Activated T-helper 2 cell treated with anti-CD3 and anti-CD28 coated beads, Interferon-gamma antibody, Interleukin-2, Interleukin-4, amounts not matched to agents 10 μg/mL and 5 μg/mL and 100 μg/mL, durations not matched to agents 14 hours and 24 hours and 36 hours (primary cell): Measurements from ENCODE around the gene COMMD1. TPM values are rescaled to one million over a fixed set of nuclear protein-coding genes. Genes with fewer than 3 reads are reported as not detected.
"Not testable (repeated sequence)": the region's sequence is repeated elsewhere in the genome, so short reads cannot be mapped to it uniquely, and the experiment has no call there.

Source experiments
- DNase-seq: peaks from one replicate; pipeline ENCODE4 v3.0.0; 2021; ENCODE audit warnings: low spot score
- H3K27ac Mint-ChIP-seq: one replicate; pipeline ENCODE4 v1.8.0; 2021; ENCODE audit warnings: mixed read lengths
- H3K27me3 Mint-ChIP-seq: one replicate; pipeline ENCODE4 v1.8.0; 2021; ENCODE audit warnings: low read depth, mixed read lengths
- H3K36me3 Mint-ChIP-seq: one replicate; pipeline ENCODE4 v1.8.0; 2021; ENCODE audit warnings: low read depth, mixed read lengths
- H3K4me1 Mint-ChIP-seq: one replicate; pipeline ENCODE4 v1.8.0; 2021; ENCODE audit warnings: low read depth, mixed read lengths
- H3K4me3 Mint-ChIP-seq: one replicate; pipeline ENCODE4 v1.8.0; 2021; ENCODE audit warnings: low read depth, mild to moderate bottlenecking, moderate library complexity, mixed read lengths
- H3K9me3 Mint-ChIP-seq: one replicate; pipeline ENCODE4 v1.8.0; 2021; ENCODE audit warnings: mixed read lengths
- intact Hi-C: fragments of 100-400 bp; cut with micrococcal nuclease; formaldehyde crosslinking; loops from one replicate; pipeline ENCODE4 v1.15.1; 2023
- total RNA-seq: library from RNA; stranded (reverse); gene quantifications from 2 replicates; pipeline ENCODE4 v1.2.3, GENCODE V29; 2022

The COMMD1 gene
- total RNA-seq, 1 donor from 2014 or later: 29.1 TPM

DNA sequence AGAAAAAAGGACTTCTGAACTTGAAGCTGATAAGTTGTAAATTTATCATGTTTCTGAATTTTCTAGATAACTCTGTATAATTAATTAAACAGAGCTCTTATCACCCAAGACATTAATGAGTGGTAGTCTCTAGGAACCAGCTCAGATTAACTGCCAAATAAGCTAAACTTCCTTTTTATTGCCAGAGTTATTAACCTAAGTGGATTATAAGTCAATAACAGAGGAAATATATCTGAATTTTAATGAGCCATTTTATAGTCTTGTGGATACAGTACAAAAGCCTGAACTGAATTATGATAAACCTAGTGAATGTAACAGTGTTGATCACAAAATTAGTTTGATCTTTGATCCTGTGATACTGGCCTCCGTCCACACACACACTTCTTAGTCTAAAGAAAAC lies 111.5 kb downstream of the COMMD1 start:
- Mint-ChIP-seq H3K27me3 (no peaks in the 10 kb centered on the region), H3K9me3 (no peaks in the 10 kb centered on the region), H3K36me3 (no peaks in the 10 kb centered on the region), H3K4me1 (peaks cover 2% of the 10 kb centered on the region), H3K4me3 (no peak overlapping the region), H3K27ac (no peak overlapping the region)
- DNase-seq: no peak
- intact Hi-C loops: no loop called here

GRCh38 chr2:62029910-62030309 lies 124.4 kb downstream of the COMMD1 start:
- Mint-ChIP-seq H3K4me1 (no peaks in the 10 kb centered on the region), H3K27ac (no peak overlapping the region), H3K36me3 (no peaks in the 10 kb centered on the region), H3K27me3 (no peaks in the 10 kb centered on the region), H3K9me3 (no peaks in the 10 kb centered on the region), H3K4me3 (no peak overlapping the region)
- intact Hi-C loops: loop anchor here (10.0 kb wide), 1 partner anchor 115 kb away; no protein-coding TSS in a partner anchor
- DNase-seq: no peak

DNA sequence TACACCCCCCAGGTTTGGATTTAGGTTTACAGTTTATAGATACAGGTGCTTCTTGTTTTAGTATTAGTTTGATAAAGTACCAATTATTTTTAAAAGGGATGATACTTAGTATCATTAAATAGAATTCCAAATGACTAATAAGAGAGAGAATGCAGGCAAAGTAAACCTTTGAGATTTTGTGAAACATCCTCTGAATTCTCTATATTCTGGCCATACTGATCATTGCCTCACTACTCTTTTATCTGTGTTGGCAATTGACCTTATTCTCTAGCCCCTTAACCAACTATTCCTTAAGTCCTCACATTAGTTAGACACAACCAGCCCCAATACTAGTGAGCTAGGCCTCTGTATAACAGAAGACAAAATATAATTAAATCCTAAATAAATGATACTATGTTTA lies 125.4 kb downstream of the COMMD1 start:
- Mint-ChIP-seq H3K4me3 (no peak overlapping the region), H3K27ac (no peak overlapping the region), H3K27me3 (no peaks in the 10 kb centered on the region), H3K4me1 (no peaks in the 10 kb centered on the region), H3K36me3 (no peaks in the 10 kb centered on the region), H3K9me3 (no peaks in the 10 kb centered on the region)
- DNase-seq: no peak
- intact Hi-C loops: loop anchor here (10.0 kb wide), 1 partner anchor 114 kb away; no protein-coding TSS in a partner anchor

GRCh38 chr2:62032096-62032495 lies 126.6 kb downstream of the COMMD1 start:
- DNase-seq: no peak
- H3K4me1 Mint-ChIP-seq: no peaks in the 10 kb centered on the region
- H3K27ac Mint-ChIP-seq: no peak overlapping the region
- H3K27me3 Mint-ChIP-seq: no peaks in the 10 kb centered on the region
- H3K4me3 Mint-ChIP-seq: no peak overlapping the region
- no peaks in the 10 kb centered on the region for H3K36me3 Mint-ChIP-seq
- intact Hi-C loops: loop anchor here (10.0 kb wide), 1 partner anchor 113 kb away; no protein-coding TSS in a partner anchor
- H3K9me3 Mint-ChIP-seq: no peaks in the 10 kb centered on the region

DNA sequence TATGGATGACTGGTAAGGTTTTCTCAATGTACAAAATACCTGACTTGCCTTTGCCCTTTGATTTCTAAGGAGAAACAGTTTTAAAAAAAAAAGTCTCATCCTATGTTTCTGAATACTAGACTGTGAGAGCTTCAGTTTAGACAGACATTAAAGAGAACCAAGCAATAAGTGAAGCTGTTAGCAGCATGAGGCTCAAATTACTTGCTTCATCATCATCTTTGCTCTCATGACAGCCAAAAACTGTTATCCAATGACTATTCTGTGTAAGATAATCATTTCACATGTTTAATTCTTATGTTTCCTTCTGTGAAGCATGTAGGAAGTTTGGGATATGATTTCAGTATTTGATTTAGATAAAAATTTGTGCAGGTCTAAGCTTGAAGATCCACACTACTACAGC lies 129.2 kb downstream of the COMMD1 start:
- Mint-ChIP-seq H3K36me3 (no peaks in the 10 kb centered on the region), H3K27me3 (no peaks in the 10 kb centered on the region), H3K27ac (no peak overlapping the region), H3K4me1 (peaks cover 10% of the 10 kb centered on the region), H3K9me3 (no peaks in the 10 kb centered on the region), H3K4me3 (no peak overlapping the region)
- DNase-seq: no peak
- intact Hi-C loops: loop anchor here (10.0 kb wide), 1 partner anchor 110 kb away; no protein-coding TSS in a partner anchor

DNA sequence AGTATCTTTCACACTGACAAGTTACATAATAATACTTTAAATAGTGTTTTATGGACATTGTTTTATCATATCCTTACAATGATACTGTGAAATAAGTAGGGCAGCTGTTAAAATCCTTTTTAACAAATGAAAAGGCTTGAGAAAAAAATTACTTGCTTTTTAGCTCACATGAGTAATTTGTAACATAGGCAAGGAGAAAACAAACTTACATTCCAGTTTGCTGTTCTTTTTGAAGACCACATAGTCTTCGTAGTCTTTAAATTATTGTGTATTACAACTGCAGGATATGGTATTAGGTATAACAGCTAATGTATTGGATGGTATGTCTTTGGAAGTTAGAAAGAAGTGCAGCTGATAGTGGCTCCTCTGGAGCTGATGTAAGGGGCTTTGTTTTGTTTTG lies 130.8 kb downstream of the COMMD1 start:
- Mint-ChIP-seq H3K36me3 (no peaks in the 10 kb centered on the region), H3K27ac (no peak overlapping the region), H3K27me3 (no peaks in the 10 kb centered on the region), H3K9me3 (no peaks in the 10 kb centered on the region), H3K4me1 (peaks cover 15% of the 10 kb centered on the region), H3K4me3 (no peak overlapping the region)
- intact Hi-C loops: loop anchor here (10.0 kb wide), 1 partner anchor 109 kb away; no protein-coding TSS in a partner anchor
- no peak for DNase-seq

DNA sequence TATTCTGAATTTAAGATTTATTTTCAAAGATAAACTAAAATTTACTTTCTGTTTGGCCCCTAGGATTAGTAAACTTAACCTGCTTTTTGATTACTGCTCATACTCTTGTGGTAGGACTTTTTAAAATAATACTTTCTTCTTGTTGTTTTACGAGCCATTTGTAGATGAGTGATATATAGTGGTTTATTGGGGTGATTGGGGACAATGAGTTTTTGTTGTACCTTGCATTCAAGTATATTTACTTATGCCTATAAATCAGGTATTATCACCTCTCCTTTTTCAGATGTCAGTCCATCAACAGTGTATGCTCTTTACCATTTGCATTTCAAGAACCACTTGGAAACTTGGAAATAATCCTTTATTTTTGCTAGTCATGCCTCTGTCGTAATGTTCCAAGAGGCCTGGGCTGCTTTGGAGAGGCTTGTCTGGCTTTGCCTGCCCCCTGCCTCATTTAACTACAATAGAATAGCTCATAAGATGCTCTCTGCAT lies 131.3 kb downstream of the COMMD1 start:
- intact Hi-C loops: loop anchor here (10.0 kb wide), 1 partner anchor 108 kb away; no protein-coding TSS in a partner anchor
- no peak for DNase-seq
- Mint-ChIP-seq H3K4me1 (peaks cover 15% of the 10 kb centered on the region), H3K9me3 (no peaks in the 10 kb centered on the region), H3K27ac (no peak overlapping the region), H3K36me3 (no peaks in the 10 kb centered on the region), H3K27me3 (no peaks in the 10 kb centered on the region), H3K4me3 (no peak overlapping the region)

- peaks cover 15% of the 10 kb centered on the region for H3K4me1 Mint-ChIP-seq
- H3K27me3 Mint-ChIP-seq: no peaks in the 10 kb centered on the region
- intact Hi-C loops: loop anchor here (10.0 kb wide), 1 partner anchor 106 kb away; no protein-coding TSS in a partner anchor
- H3K4me3 Mint-ChIP-seq: no peak overlapping the region
- H3K36me3 Mint-ChIP-seq: no peaks in the 10 kb centered on the region
- H3K9me3 Mint-ChIP-seq: no peaks in the 10 kb centered on the region
- H3K27ac Mint-ChIP-seq: no peak overlapping the region
- no peak for DNase-seq
These were observed 133.7 kb downstream of the COMMD1 start for GRCh38 chr2:62038975-62039771.

GRCh38 chr2:62040926-62041325 lies 135.5 kb downstream of the COMMD1 start:
- Mint-ChIP-seq H3K9me3 (peaks cover 5% of the 10 kb centered on the region), H3K36me3 (no peaks in the 10 kb centered on the region), H3K4me3 (no peak overlapping the region), H3K27ac (no peak overlapping the region), H3K4me1 (peaks cover 15% of the 10 kb centered on the region), H3K27me3 (no peaks in the 10 kb centered on the region)
- intact Hi-C loops: no loop called here
- DNase-seq: no peak

GRCh38 chr2:62041701-62042385 lies 136.4 kb downstream of the COMMD1 start:
- intact Hi-C loops, H3K4me3 Mint-ChIP-seq, H3K27me3 Mint-ChIP-seq, H3K27ac Mint-ChIP-seq, H3K36me3 Mint-ChIP-seq, H3K9me3 Mint-ChIP-seq, DNase-seq: not testable (repeated sequence)
- peaks cover 15% of the 10 kb centered on the region for H3K4me1 Mint-ChIP-seq

DNA sequence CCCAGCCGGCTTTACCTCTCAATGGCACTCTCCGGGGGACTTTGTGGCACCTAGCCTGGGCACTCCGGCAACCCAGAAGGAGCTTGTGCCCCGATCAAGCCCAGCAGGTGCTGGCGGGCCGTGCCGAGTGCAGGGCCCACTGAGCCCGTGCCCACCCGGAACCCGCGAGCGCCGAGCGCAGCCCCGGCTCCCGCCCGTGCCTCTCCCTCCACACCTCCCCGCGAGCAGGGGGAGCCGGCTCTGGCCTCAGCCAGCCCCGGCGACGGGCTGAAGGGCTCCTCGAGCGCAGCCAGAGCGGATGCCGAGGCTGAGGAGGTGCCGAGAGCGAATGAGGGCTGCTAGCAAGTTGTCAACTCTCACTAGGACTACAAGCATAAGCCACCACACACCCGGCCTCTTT lies 136.9 kb downstream of the COMMD1 start:
- H3K27me3 Mint-ChIP-seq: no peaks in the 10 kb centered on the region

GRCh38 chr2:62042944-62043343 lies 137.5 kb downstream of the COMMD1 start:
- Mint-ChIP-seq H3K9me3 (peaks cover 5% of the 10 kb centered on the region), H3K27ac (no peak overlapping the region), H3K4me1 (peaks cover 15% of the 10 kb centered on the region), H3K36me3 (no peaks in the 10 kb centered on the region), H3K27me3 (no peaks in the 10 kb centered on the region), H3K4me3 (no peak overlapping the region)
- no peak for DNase-seq
- intact Hi-C loops: no loop called here

More for the DNA sequence above, 136.9 kb downstream of the COMMD1 start:
- Mint-ChIP-seq H3K4me3 (no peak overlapping the region), H3K4me1 (peaks cover 15% of the 10 kb centered on the region), H3K27ac (no peak overlapping the region), H3K36me3 (no peaks in the 10 kb centered on the region), H3K9me3 (peaks cover 5% of the 10 kb centered on the region)
- no peak for DNase-seq
- intact Hi-C loops: no loop called here
